ENCODE measurements around the gene GTF3C2.

The GTF3C2 gene

GRCh38 chr2:27356382-27357181 is at the start of gene GTF3C2:
TSS of gene GTF3C2 (minus strand) at chr2:27356764. CDS start at chr2:27343554, 13,210 bp downstream.
- peak; percentile 94 for DNase-seq

GRCh38 chr2:27400348-27401135 is 44.0 kb upstream of the GTF3C2 start:
- DNase-seq: no peak

GRCh38 chr2:27398962-27399361 is 42.4 kb upstream of the GTF3C2 start:
- DNase-seq: no peak

- no peak for DNase-seq
These were observed 36.7 kb upstream of the GTF3C2 start for GRCh38 chr2:27393225-27393624.

GRCh38 chr2:27390822-27391679 is 34.5 kb upstream of the GTF3C2 start:
- DNase-seq: no peak

GRCh38 chr2:27381577-27382181 is 25.1 kb upstream of the GTF3C2 start:
- no peak for DNase-seq

- peak; percentile 91 for DNase-seq
These were observed 24.3 kb upstream of the GTF3C2 start, which contains the start of gene ZNF513 for GRCh38 chr2:27380626-27381545. TSS of gene ZNF513 (minus strand) at chr2:27380734. CDS start at chr2:27380526, 208 bp downstream.

- DNase-seq: no peak
These were observed 23.5 kb upstream of the GTF3C2 start for GRCh38 chr2:27379836-27380625.

GRCh38 chr2:27379383-27379835 is 22.8 kb upstream of the GTF3C2 start:
- no peak for DNase-seq

- no peak for DNase-seq
These were observed 22.3 kb upstream of the GTF3C2 start for GRCh38 chr2:27378809-27379290.

- no peak for DNase-seq
These were observed 21.7 kb upstream of the GTF3C2 start for GRCh38 chr2:27378096-27378808.

GRCh38 chr2:27377618-27378095 is 21.1 kb upstream of the GTF3C2 start:
- DNase-seq: no peak

- DNase-seq: no peak
These were observed 20.5 kb upstream of the GTF3C2 start for GRCh38 chr2:27376866-27377617.

- no peak for DNase-seq
These were observed 19.7 kb upstream of the GTF3C2 start for GRCh38 chr2:27376151-27376865.

- DNase-seq: no peak
These were observed 19.0 kb upstream of the GTF3C2 start for GRCh38 chr2:27375513-27376099.

- no peak for DNase-seq
These were observed 17.0 kb upstream of the GTF3C2 start for GRCh38 chr2:27373567-27373966.

- DNase-seq: no peak
These were observed 16.4 kb upstream of the GTF3C2 start for GRCh38 chr2:27372937-27373336.
